Measurements from ENCODE around the gene CACNA1A. TPM values are rescaled to one million over a fixed set of nuclear protein-coding genes. Genes with fewer than 3 reads are reported as not detected.

Gene CACNA1A
- polyA plus RNA-seq, 1 donor (not counting 4 experiments of a cell fraction or from before 2014, with no cell fraction given): not detected

DNA sequence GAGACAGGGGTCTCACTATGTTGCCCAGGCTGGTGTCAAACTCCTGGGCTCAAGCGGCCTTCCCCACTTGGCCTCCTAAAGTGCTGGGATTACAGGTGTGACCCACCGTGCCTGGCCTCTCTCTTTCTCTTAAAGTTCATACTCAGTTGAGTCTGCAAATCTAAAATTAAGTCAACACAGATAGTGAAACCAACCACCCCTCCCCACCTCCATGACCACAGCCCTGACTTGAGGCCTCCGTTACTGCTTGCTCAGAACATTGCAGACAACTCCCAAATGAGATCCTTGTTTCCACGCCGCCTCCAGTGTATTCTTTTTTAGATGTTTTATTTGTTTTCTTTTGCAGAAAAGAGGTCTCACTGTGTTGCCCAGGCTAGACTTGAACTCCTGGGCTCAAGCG, 94.4 kb downstream of the CACNA1A start:
- no peaks in the 10 kb centered on the region for H3K9me1 ChIP-seq (ENCODE audit: control insufficient read depth, extremely low read depth, insufficient read depth, low read length)

DNA sequence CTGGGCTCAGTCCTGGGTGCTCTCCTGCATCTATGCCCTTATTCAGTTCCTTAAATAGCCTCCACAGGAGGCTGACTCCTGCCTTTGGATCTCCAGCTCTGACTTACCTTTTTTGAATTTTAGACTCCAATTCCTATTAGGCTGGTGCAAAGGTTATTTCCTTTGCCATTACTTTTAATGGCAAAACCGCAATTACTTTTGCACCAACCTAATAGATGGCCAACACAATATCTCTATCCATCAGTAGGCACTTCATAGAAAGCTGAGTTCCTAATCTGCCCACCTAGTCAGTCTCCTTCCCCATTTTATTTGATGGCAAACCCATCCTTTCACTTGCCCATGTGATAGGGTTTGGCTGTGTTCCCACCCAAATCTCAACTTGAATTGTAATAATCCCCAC, 95.3 kb downstream of the CACNA1A start:
- no peaks in the 10 kb centered on the region for H3K27me3 ChIP-seq (ENCODE audit: control insufficient read depth, extremely low read depth, insufficient read depth, low read length)
- H3K4me1 ChIP-seq (ENCODE audit: control insufficient read depth, extremely low read depth, insufficient read depth, low read length): no peaks in the 10 kb centered on the region
- no peaks in the 10 kb centered on the region for H3K9me3 ChIP-seq (ENCODE audit: control insufficient read depth, low read depth, low read length)
- dilution Hi-C loops (cut with MboI; ENCODE audit: extremely low pct_ligation_motif_present, low sequenced_read_pairs): no loop called here
- no peaks in the 10 kb centered on the region for H3K9me1 ChIP-seq (ENCODE audit: control insufficient read depth, extremely low read depth, insufficient read depth, low read length)
- FAIRE-seq: no peak
- H4K20me1 ChIP-seq (ENCODE audit: control insufficient read depth, extremely low read depth, insufficient read depth, low read length): no peaks in the 10 kb centered on the region
- H2AFZ ChIP-seq (ENCODE audit: control insufficient read depth, low read length): no peak overlapping the region
- no peak overlapping the region for H3K4me3 ChIP-seq (ENCODE audit: control insufficient read depth in 2 of 3, extremely low read depth in 1 of 3, insufficient read depth in 2 of 3, low read depth in 1 of 3, low read length in 3 of 3)
- no peak overlapping the region for H3K4me2 ChIP-seq (ENCODE audit: control insufficient read depth, extremely low read depth, insufficient read depth, low read depth, low read length)
- no peaks in the 10 kb centered on the region for H3K79me2 ChIP-seq (ENCODE audit: control insufficient read depth, insufficient read depth, low read length)
- TF ChIP-seq, protein P1, sequence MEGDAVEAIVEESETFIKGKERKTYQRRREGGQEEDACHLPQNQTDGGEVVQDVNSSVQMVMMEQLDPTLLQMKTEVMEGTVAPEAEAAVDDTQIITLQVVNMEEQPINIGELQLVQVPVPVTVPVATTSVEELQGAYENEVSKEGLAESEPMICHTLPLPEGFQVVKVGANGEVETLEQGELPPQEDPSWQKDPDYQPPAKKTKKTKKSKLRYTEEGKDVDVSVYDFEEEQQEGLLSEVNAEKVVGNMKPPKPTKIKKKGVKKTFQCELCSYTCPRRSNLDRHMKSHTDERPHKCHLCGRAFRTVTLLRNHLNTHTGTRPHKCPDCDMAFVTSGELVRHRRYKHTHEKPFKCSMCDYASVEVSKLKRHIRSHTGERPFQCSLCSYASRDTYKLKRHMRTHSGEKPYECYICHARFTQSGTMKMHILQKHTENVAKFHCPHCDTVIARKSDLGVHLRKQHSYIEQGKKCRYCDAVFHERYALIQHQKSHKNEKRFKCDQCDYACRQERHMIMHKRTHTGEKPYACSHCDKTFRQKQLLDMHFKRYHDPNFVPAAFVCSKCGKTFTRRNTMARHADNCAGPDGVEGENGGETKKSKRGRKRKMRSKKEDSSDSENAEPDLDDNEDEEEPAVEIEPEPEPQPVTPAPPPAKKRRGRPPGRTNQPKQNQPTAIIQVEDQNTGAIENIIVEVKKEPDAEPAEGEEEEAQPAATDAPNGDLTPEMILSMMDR (optimal IDR thresholded peaks at IDR 0.05 in 1 of 3, IDR thresholded peaks at IDR 0.05 in 1 of 3, conservative IDR thresholded peaks at IDR 0.05 in 1 of 3; ENCODE audit: extremely low read depth in 1 of 3, insufficient read depth in 2 of 3, low read length in 3 of 3): no peak
- TF ChIP-seq EZH2 (IDR thresholded peaks at IDR 0.05; ENCODE audit: low read length): no peak
- H3K9ac ChIP-seq (ENCODE audit: control insufficient read depth, extremely low read depth, insufficient read depth, low read length): no peak overlapping the region
- no peak overlapping the region for H3K27ac ChIP-seq (ENCODE audit: control insufficient read depth, insufficient read depth, low read length)
- no peaks in the 10 kb centered on the region for H3K36me3 ChIP-seq (ENCODE audit: control insufficient read depth in 2 of 2, extremely low read depth in 1 of 2, insufficient read depth in 2 of 2, low read length in 2 of 2)
- DNase-seq (ENCODE audit: low read depth, low spot score): no peak

More for the DNA sequence above, 94.4 kb downstream of the CACNA1A start:
- no peak for DNase-seq (ENCODE audit: low read depth, low spot score)
- H3K9ac ChIP-seq (ENCODE audit: control insufficient read depth, extremely low read depth, insufficient read depth, low read length): no peak overlapping the region
- no peaks in the 10 kb centered on the region for H4K20me1 ChIP-seq (ENCODE audit: control insufficient read depth, extremely low read depth, insufficient read depth, low read length)
- TF ChIP-seq EZH2 (IDR thresholded peaks at IDR 0.05; ENCODE audit: low read length): no peak
- TF ChIP-seq, protein P1 (optimal IDR thresholded peaks at IDR 0.05 in 1 of 3, IDR thresholded peaks at IDR 0.05 in 1 of 3, conservative IDR thresholded peaks at IDR 0.05 in 1 of 3; ENCODE audit: extremely low read depth in 1 of 3, insufficient read depth in 2 of 3, low read length in 3 of 3): no peak
- no peaks in the 10 kb centered on the region for H3K4me1 ChIP-seq (ENCODE audit: control insufficient read depth, extremely low read depth, insufficient read depth, low read length)
- no peaks in the 10 kb centered on the region for H3K36me3 ChIP-seq (ENCODE audit: control insufficient read depth in 2 of 2, extremely low read depth in 1 of 2, insufficient read depth in 2 of 2, low read length in 2 of 2)
- no peaks in the 10 kb centered on the region for H3K27me3 ChIP-seq (ENCODE audit: control insufficient read depth, extremely low read depth, insufficient read depth, low read length)
- H3K27ac ChIP-seq (ENCODE audit: control insufficient read depth, insufficient read depth, low read length): no peak overlapping the region
- H3K79me2 ChIP-seq (ENCODE audit: control insufficient read depth, insufficient read depth, low read length): no peaks in the 10 kb centered on the region
- H3K4me3 ChIP-seq (ENCODE audit: control insufficient read depth in 2 of 3, extremely low read depth in 1 of 3, insufficient read depth in 2 of 3, low read depth in 1 of 3, low read length in 3 of 3): no peak overlapping the region
- no peak for FAIRE-seq
- H3K9me3 ChIP-seq (ENCODE audit: control insufficient read depth, low read depth, low read length): no peaks in the 10 kb centered on the region
- H2AFZ ChIP-seq (ENCODE audit: control insufficient read depth, low read length): no peak overlapping the region
- dilution Hi-C loops (cut with MboI; ENCODE audit: extremely low pct_ligation_motif_present, low sequenced_read_pairs): no loop called here
- H3K4me2 ChIP-seq (ENCODE audit: control insufficient read depth, extremely low read depth, insufficient read depth, low read depth, low read length): no peak overlapping the region

Data from keratinocyte (primary cell).